A549 (cell line): ENCODE data around the gene MEIKIN. TPM values are rescaled to one million over a fixed set of nuclear protein-coding genes. Genes with fewer than 3 reads are reported as not detected.

Source experiments
- ATAC-seq, 2 experiments: fragments of 200-7000 bp in 1 of 2; fragments of >200 bp in 1 of 2; cut with Nextera tagmentation in 1 of 2; cut with Tn5 transposase in 1 of 2; 3 replicates each; pipeline versions ENCODE4 v1.8.0 to v1.9.1; 2018 to 2020; ENCODE audit warnings: mild to moderate bottlenecking in 1 of 2, moderate library complexity in 1 of 2
- CTCF ChIA-PET: fragments of 300-600 bp; sonication (Branson Sonifier 250); formaldehyde crosslinking; extraction: SDS; loops from one replicate; lab custom pipeline; 2021; ENCODE audit warnings: antibody characterized with exemption, inconsistent platforms; lab: Yijun Ruan, JAX
- POLR2A ChIA-PET: fragments of 350-600 bp; formaldehyde crosslinking; extraction: SDS; loops from one replicate; lab custom pipeline; 2021; ENCODE audit warnings: antibody characterized with exemption, inconsistent platforms; lab: Yijun Ruan, JAX
- DNase-seq, 2 experiments: peaks; one replicate each; pipeline versions ENCODE4 v3.0.0 to v3.0.0-alpha.2; 2011 to 2016; ENCODE audit warnings: low read depth in 1 of 2, low spot score in 1 of 2
- FAIRE-seq: peaks from 2 replicates; lab custom pipeline; 2011; peaks lifted over from hg19 to GRCh38; lab: Jason Lieb, UNC
- H3K27ac ChIP-seq, 2 experiments: fragments of >200 bp; sonication (Bioruptor Twin); formaldehyde crosslinking; 3 replicates each; pipeline ENCODE4 v1.5.1; 2016 to 2017
- H3K4me1 ChIP-seq: fragments of >200 bp; sonication (Bioruptor Twin); formaldehyde crosslinking; 3 replicates; pipeline ENCODE4 v1.6.1; 2016
- H3K4me2 ChIP-seq: fragments of >200 bp; sonication (Bioruptor Twin); formaldehyde crosslinking; 3 replicates; pipeline ENCODE4 v1.6.1; 2016
- H3K4me3 ChIP-seq: fragments of >200 bp; sonication (Bioruptor Twin); formaldehyde crosslinking; 3 replicates; pipeline ENCODE4 v1.5.1; 2016
- H3K9me3 ChIP-seq: fragments of >200 bp; sonication (Bioruptor Twin); formaldehyde crosslinking; 3 replicates; pipeline ENCODE4 v1.6.1; 2016
- BHLHE40 ChIP-seq: IDR thresholded peaks from 2 replicates; pipeline ENCODE4 v1.6.1; 2012; ENCODE audit warnings: low read depth, low read length, inconsistent platforms
- CEBPB ChIP-seq, 2 experiments: fragments of >200 bp in 1 of 2; sonication (Bioruptor Twin) in 1 of 2; formaldehyde crosslinking in 1 of 2; IDR thresholded peaks; 2 replicates each; pipeline ENCODE4 v1.6.1; 2012 to 2016
- CHD2 ChIP-seq: fragments of 150-350 bp; IDR thresholded peaks from 2 replicates; pipeline ENCODE4 v1.6.1; 2014; ENCODE audit warnings: low read length; ENCODE audit not compliant: partially characterized antibody
- EHMT2 ChIP-seq: fragments of 200-600 bp; sonication (generic); IDR thresholded peaks from 2 replicates; pipeline ENCODE4 v1.6.1; 2016; ENCODE audit warnings: antibody characterized with exemption, low read depth, mild to moderate bottlenecking, moderate library complexity
- ELK1 ChIP-seq: fragments of 150-350 bp; IDR thresholded peaks from 2 replicates; pipeline ENCODE4 v1.6.1; 2014; ENCODE audit warnings: low read depth, mild to moderate bottlenecking, low read length
- EP300 ChIP-seq, 2 experiments: fragments of >200 bp; sonication (Bioruptor Twin); formaldehyde crosslinking; IDR thresholded peaks; 2 replicates in 1 of 2; 3 replicates in 1 of 2; pipeline ENCODE4 v1.6.1; 2016 to 2017
- GATA3 ChIP-seq: IDR thresholded peaks from 2 replicates; pipeline ENCODE4 v1.6.1; 2012; ENCODE audit warnings: borderline replicate concordance
- HEYL ChIP-seq: fragments of 250-450 bp; sonication (Bioruptor Pico); IDR thresholded peaks from 2 replicates; pipeline ENCODE4 v1.8.0; 2021; ENCODE audit warnings: mild to moderate bottlenecking, moderate library complexity
- HOXA7 ChIP-seq: fragments of 250-450 bp; sonication (Bioruptor Pico); IDR thresholded peaks from 2 replicates; pipeline ENCODE4 v1.5.0; 2020; ENCODE audit warnings: mild to moderate bottlenecking, moderate library complexity
- HOXB5 ChIP-seq: fragments of 250-450 bp; sonication (Bioruptor Pico); IDR thresholded peaks from 2 replicates; pipeline ENCODE4 v1.5.0; 2020; ENCODE audit warnings: mild to moderate bottlenecking, moderate library complexity
- JUN ChIP-seq, 2 experiments: fragments of >200 bp; sonication (Bioruptor Twin); formaldehyde crosslinking; IDR thresholded peaks; 2 replicates in 1 of 2; 3 replicates in 1 of 2; pipeline ENCODE4 v1.6.1; 2016 to 2017
- KDM5A ChIP-seq: fragments of 200-600 bp; sonication (generic); IDR thresholded peaks from 2 replicates; pipeline ENCODE4 v1.6.1; 2016; ENCODE audit warnings: antibody characterized with exemption, mild to moderate bottlenecking
- MAX ChIP-seq: IDR thresholded peaks from 2 replicates; pipeline ENCODE4 v1.6.1; 2012
- MAZ ChIP-seq: fragments of 150-350 bp; IDR thresholded peaks from 2 replicates; pipeline ENCODE4 v1.6.1; 2014; ENCODE audit warnings: antibody characterized with exemption, low read depth, low read length, borderline replicate concordance
- MYC ChIP-seq: IDR thresholded peaks from 2 replicates; pipeline ENCODE4 v1.6.1; 2012; ENCODE audit warnings: mild to moderate bottlenecking, inconsistent platforms, low read length, improper control_type of control experiment, borderline replicate concordance
- NR3C1 ChIP-seq: fragments of >200 bp; sonication (Bioruptor Twin); formaldehyde crosslinking; IDR thresholded peaks from 3 replicates; pipeline ENCODE4 v1.6.1; 2017
- POLR2A ChIP-seq: IDR thresholded peaks from 2 replicates; pipeline ENCODE4 v1.6.1; 2012; ENCODE audit warnings: mild to moderate bottlenecking, low read length
- RAD21 ChIP-seq, 2 experiments: fragments of >200 bp in 1 of 2; sonication (Bioruptor Twin) in 1 of 2; formaldehyde crosslinking in 1 of 2; IDR thresholded peaks in 1 of 2; conservative IDR thresholded peaks in 1 of 2; 2 replicates in 1 of 2; 3 replicates in 1 of 2; pipeline ENCODE4 v1.6.1; 2012 to 2018; ENCODE audit warnings: inconsistent platforms in 1 of 2
- RARB ChIP-seq: fragments of 250-450 bp; sonication (Bioruptor Pico); IDR thresholded peaks from 2 replicates; pipeline ENCODE4 v1.8.0; 2021; ENCODE audit warnings: mild to moderate bottlenecking, moderate library complexity
- REST ChIP-seq: fragments of 200-600 bp; sonication (generic); IDR thresholded peaks from 2 replicates; pipeline ENCODE4 v1.6.1; 2016; ENCODE audit warnings: antibody characterized with exemption, mild to moderate bottlenecking, moderate library complexity
- SREBF2 ChIP-seq: fragments of 450-650 bp; IDR thresholded peaks from 2 replicates; pipeline ENCODE4 v1.6.1; 2014; ENCODE audit warnings: mild to moderate bottlenecking, moderate library complexity
- TP53 ChIP-seq: fragments of 250-450 bp; sonication (Bioruptor Pico); IDR thresholded peaks from 2 replicates; pipeline ENCODE4 v1.5.0; 2021; ENCODE audit warnings: mild to moderate bottlenecking, moderate library complexity
- ZNF302 ChIP-seq: fragments of 250-450 bp; sonication (Bioruptor Pico); IDR thresholded peaks from 2 replicates; pipeline ENCODE4 v1.9.0; 2021; ENCODE audit warnings: inconsistent platforms, mild to moderate bottlenecking, moderate library complexity
- ZSCAN20 ChIP-seq: fragments of 250-450 bp; sonication (Bioruptor Pico); IDR thresholded peaks from 2 replicates; pipeline ENCODE4 v1.8.0; 2022; ENCODE audit warnings: mild to moderate bottlenecking, moderate library complexity
- WGBS: methylation state at CpG from one replicate; pipeline ENCODE4 v1.1.6; 2017; ENCODE audit errors: missing lambda C conversion rate; 5-methylcytosine and 5-hydroxymethylcytosine counted together
- polyA plus RNA-seq, 4 experiments: library from polyadenylated mRNA; depleted of rRNA in 3 of 4; stranded (reverse); fragments of >200 nt; fragmentation: RNase III in 1 of 4; extraction: RNeasy Plus Mini Kit Qiagen cat#74134 plus additional on column Dnase treatment in 1 of 4; gene quantifications; 2 replicates in 3 of 4; 3 replicates in 1 of 4; pipeline ENCODE4 v1.2.3, GENCODE V29; 2011 to 2017
- TF ChIP-seq, protein P1 (sequence below): fragments of >200 bp; sonication (Bioruptor Twin); formaldehyde crosslinking; IDR thresholded peaks from 2 replicates; pipeline ENCODE4 v1.6.1; 2016
- TF ChIP-seq, protein P2 (sequence below): IDR thresholded peaks from 2 replicates; pipeline ENCODE4 v1.6.1; 2012

Gene MEIKIN
- polyA plus RNA-seq, 2 of the 4 experiments (the other 2 are of a cell fraction), result not detected

DNA sequence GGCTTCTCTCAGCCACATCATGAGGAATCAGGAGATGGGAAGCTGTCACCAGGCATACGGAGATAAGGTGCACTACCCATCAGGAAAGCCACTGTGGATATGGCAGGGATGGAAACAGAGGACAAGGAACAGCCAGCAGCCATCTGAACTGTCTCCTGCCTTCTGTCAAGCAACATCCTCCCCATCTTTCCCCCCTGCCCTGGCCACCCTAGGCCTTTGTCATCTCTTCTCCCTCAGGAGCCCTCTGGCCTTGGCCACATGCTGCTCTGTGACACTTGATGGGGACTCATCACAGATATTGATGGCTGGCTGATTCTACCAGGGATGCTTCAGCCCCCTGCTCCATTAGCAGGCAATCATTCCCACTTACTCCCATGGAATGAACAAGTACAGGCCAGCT is 21.1 kb upstream of the MEIKIN start:
- FAIRE-seq, result no peak
- TF ChIP-seq, protein P1, sequence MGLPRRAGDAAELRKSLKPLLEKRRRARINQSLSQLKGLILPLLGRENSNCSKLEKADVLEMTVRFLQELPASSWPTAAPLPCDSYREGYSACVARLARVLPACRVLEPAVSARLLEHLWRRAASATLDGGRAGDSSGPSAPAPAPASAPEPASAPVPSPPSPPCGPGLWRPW, result no peak
- TF ChIP-seq TP53 (CRISPR knock-in tag) (no peak), MYC (no peak), EHMT2 (no peak), RAD21 (conservative IDR thresholded peaks at IDR 0.05 in 1 of 2, IDR thresholded peaks at IDR 0.05 in 1 of 2) (no peak), EP300 (IDR thresholded peaks at IDR 0.05) (no peak), ZNF302 (no peak), CHD2 (no peak), REST (no peak), RARB (CRISPR knock-in tag) (no peak), ZSCAN20 (no peak), JUN (IDR thresholded peaks at IDR 0.05) (no peak), POLR2A (no peak), MAZ (no peak), GATA3 (no peak), MAX (no peak), BHLHE40 (no peak), CEBPB (IDR thresholded peaks at IDR 0.05) (no peak), SREBF2 (no peak)
- TF ChIP-seq, protein P2, sequence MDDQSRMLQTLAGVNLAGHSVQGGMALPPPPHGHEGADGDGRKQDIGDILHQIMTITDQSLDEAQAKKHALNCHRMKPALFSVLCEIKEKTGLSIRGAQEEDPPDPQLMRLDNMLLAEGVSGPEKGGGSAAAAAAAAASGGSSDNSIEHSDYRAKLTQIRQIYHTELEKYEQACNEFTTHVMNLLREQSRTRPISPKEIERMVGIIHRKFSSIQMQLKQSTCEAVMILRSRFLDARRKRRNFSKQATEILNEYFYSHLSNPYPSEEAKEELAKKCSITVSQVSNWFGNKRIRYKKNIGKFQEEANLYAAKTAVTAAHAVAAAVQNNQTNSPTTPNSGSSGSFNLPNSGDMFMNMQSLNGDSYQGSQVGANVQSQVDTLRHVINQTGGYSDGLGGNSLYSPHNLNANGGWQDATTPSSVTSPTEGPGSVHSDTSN, result no peak
- WGBS, result 82% methylated on average over 1 of the region's 1 CpG
- no peak overlapping the region for H3K4me2 ChIP-seq
- ChIA-PET CTCF (no interaction called here), POLR2A (no interaction called here)
- DNase-seq, result no peak
- H3K4me3 ChIP-seq, result no peak overlapping the region
- no peaks in the 10 kb centered on the region for H3K9me3 ChIP-seq
- H3K27ac ChIP-seq, result no peak overlapping the region
- no peaks in the 10 kb centered on the region for H3K4me1 ChIP-seq
- ATAC-seq, result no peak

GRCh38 chr5:131965826-131966415 is 20.5 kb upstream of the MEIKIN start:
- POLR2A ChIA-PET, result no interaction called here

More at GRCh38 chr5:131965826-131966415, 20.5 kb upstream of the MEIKIN start:
- TF ChIP-seq SREBF2 (no peak), NR3C1 (no peak), HOXB5 (CRISPR knock-in tag) (no peak), KDM5A (no peak), GATA3 (no peak), HOXA7 (CRISPR knock-in tag) (no peak), ELK1 (no peak), HEYL (no peak)
- no peaks in the 10 kb centered on the region for H3K4me1 ChIP-seq
- ATAC-seq, result no peak
- no peak for FAIRE-seq
- no peak overlapping the region for H3K27ac ChIP-seq
- H3K4me3 ChIP-seq, result no peak overlapping the region
- no peaks in the 10 kb centered on the region for H3K9me3 ChIP-seq
- no peak overlapping the region for H3K4me2 ChIP-seq
- 57% methylated on average over 5 of the region's 6 CpGs for WGBS
- CTCF ChIA-PET, result no interaction called here
- no peak for DNase-seq
